Gastroesophageal sphincter (tissue), 4 donors: ENCODE results near the gene SLC25A1. TPM values are rescaled to one million over a fixed set of nuclear protein-coding genes. Genes with fewer than 3 reads are reported as not detected.
"Not testable (repeated sequence)": the region's sequence is repeated elsewhere in the genome, so short reads cannot be mapped to it uniquely, and the experiment has no call there.

Experiments
- ATAC-seq: fragments of 150-250 bp; one replicate; pipeline ENCODE4 v1.9.1; 2016; ENCODE audit warnings: mild to moderate bottlenecking, moderate library complexity
- H3K27ac ChIP-seq, 4 donors: fragments of 200-600 bp; sonication (generic) in 3 of 4; 1 replicate in 3 of 4; 2 replicates in 1 of 4; pipeline ENCODE4 v1.5.1; 2016 to 2019
- H3K27me3 ChIP-seq: fragments of 200-600 bp; sonication (generic); one replicate; pipeline ENCODE4 v1.5.1; 2019
- H3K36me3 ChIP-seq, 2 donors: fragments of 200-600 bp; sonication (generic); one replicate each; pipeline ENCODE4 v1.5.1; 2019; ENCODE audit warnings: control low read depth in 1 of 2
- H3K4me1 ChIP-seq, 3 donors: fragments of 200-600 bp; sonication (generic); 1 replicate in 2 of 3; 2 replicates in 1 of 3; pipeline ENCODE4 v1.5.1; 2016 to 2019; ENCODE audit warnings: control low read depth in 2 of 3
- H3K4me3 ChIP-seq, 2 donors: fragments of 200-600 bp; sonication (generic); one replicate each; pipeline ENCODE4 v1.5.1; 2019; ENCODE audit warnings: mild to moderate bottlenecking in 1 of 2, moderate library complexity in 1 of 2
- H3K9me3 ChIP-seq, 3 donors: fragments of 200-600 bp; sonication (generic); one replicate each; pipeline ENCODE4 v1.5.1; 2017 to 2019; ENCODE audit warnings: control low read depth in 2 of 3
- EP300 ChIP-seq: sonication (generic); formaldehyde crosslinking; IDR thresholded peaks from one replicate; pipeline ENCODE4 v1.6.1; 2017; ENCODE audit warnings: antibody characterized with exemption, mild to moderate bottlenecking
- POLR2A ChIP-seq, 2 donors: fragments of 450-650 bp; IDR thresholded peaks; one replicate each; pipeline ENCODE4 v1.6.1; 2017; ENCODE audit warnings: antibody characterized with exemption in 2 of 2, mild to moderate bottlenecking in 2 of 2, moderate library complexity in 1 of 2
- POLR2AphosphoS5 ChIP-seq: sonication (generic); formaldehyde crosslinking; IDR thresholded peaks from one replicate; pipeline ENCODE4 v1.6.1; 2017; ENCODE audit warnings: antibody characterized with exemption
- WGBS, 2 donors: methylation state at CpG; one replicate each; pipeline ENCODE4 v1.1.5; 2018; ENCODE audit warnings: low coverage in 1 of 2; 5-methylcytosine and 5-hydroxymethylcytosine counted together
- total RNA-seq, 4 donors: library from RNA; depleted of rRNA; stranded (reverse); fragments of >200 nt; gene quantifications; one replicate each; pipeline ENCODE4 v1.1.0, GENCODE V29; 2016
- TF ChIP-seq, protein P1 (sequence below), 4 experiments: fragments of 200-600 bp in 2 of 4; fragments of 450-650 bp in 2 of 4; sonication (generic) in 1 of 4; IDR thresholded peaks; one replicate each; pipeline ENCODE4 v1.5.1; 2017 to 2019; ENCODE audit warnings: antibody characterized with exemption in 4 of 4, mild to moderate bottlenecking in 2 of 4, moderate library complexity in 2 of 4

SLC25A1 gene
- total RNA-seq, 4 donors from 2014 or later = 42.1 to 69.9 (median 51.1) TPM

DNA sequence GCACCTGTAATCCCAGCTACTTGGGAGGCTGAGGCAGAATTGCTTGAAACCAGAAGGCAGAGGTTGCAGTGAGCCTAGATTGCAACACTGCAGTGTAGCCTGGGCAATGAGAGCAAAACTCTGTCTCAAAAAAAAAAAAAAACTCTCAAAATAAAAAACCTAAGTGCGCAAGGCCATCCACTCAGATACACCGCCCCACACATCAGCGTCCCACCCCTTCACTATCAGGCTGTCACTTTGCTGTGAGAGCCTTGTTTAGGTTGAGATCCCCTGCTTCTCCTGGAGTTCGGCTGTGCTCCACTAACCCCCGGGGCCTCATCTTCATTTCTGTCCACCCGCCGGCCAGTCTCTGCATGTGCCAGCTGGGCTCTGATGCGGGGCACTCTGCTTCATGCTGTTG, 12.1 kb downstream of the SLC25A1 start:
- Histone ChIP-seq H3K4me3 (no peak overlapping the region), H3K27ac (no peak overlapping the region), H3K36me3 (no peaks in the 10 kb centered on the region), H3K4me1 (peaks cover 0 to 23% (median 18%) of the 10 kb centered on the region in 3 donors), H3K27me3 (peaks cover 81% of the 10 kb centered on the region), H3K9me3 (peaks cover 0 to 6% (median 0%) of the 10 kb centered on the region in 3 donors)
- no peak for ATAC-seq
- WGBS, 2 donors = 73% methylated on average over 7 of the region's 8 CpGs; no CpG with 5 or more reads in 1 of the 2 donors
- TF ChIP-seq POLR2A (IDR thresholded peaks at IDR 0.05) = no peak
- TF ChIP-seq POLR2AphosphoS5 = no peak
- TF ChIP-seq, protein P1, sequence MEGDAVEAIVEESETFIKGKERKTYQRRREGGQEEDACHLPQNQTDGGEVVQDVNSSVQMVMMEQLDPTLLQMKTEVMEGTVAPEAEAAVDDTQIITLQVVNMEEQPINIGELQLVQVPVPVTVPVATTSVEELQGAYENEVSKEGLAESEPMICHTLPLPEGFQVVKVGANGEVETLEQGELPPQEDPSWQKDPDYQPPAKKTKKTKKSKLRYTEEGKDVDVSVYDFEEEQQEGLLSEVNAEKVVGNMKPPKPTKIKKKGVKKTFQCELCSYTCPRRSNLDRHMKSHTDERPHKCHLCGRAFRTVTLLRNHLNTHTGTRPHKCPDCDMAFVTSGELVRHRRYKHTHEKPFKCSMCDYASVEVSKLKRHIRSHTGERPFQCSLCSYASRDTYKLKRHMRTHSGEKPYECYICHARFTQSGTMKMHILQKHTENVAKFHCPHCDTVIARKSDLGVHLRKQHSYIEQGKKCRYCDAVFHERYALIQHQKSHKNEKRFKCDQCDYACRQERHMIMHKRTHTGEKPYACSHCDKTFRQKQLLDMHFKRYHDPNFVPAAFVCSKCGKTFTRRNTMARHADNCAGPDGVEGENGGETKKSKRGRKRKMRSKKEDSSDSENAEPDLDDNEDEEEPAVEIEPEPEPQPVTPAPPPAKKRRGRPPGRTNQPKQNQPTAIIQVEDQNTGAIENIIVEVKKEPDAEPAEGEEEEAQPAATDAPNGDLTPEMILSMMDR (IDR thresholded peaks at IDR 0.05) = no peak
- TF ChIP-seq EP300 = no peak

DNA sequence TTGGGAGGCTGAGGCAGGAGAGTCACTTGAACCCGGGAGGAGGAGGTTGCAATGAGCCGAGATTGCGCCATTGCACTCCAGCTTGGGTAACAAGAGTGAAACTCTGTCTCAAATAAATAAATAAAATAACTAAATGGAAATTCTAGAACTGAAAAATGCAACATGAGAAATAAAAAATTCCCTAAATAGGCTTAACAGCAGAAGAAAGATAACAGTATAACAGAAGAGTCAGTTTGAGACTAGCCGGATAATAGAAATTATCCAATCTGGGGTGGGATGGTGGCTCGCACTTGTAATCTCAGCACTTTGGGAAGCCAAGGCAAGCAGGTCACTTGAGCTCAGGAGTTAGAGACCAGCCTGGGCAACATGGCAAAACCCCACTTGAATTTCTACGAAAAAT, 14.1 kb downstream of the SLC25A1 start:
- WGBS, 2 donors = 93 to 100% methylated on average over 3 to 6 of the region's 6 CpGs
- H3K9me3 ChIP-seq = peaks cover 0 to 6% (median 0%) of the 10 kb centered on the region in 3 donors
- H3K4me3 ChIP-seq = no peak overlapping the region
- ATAC-seq = no peak
- peaks cover 76% of the 10 kb centered on the region for H3K27me3 ChIP-seq
- no peak overlapping the region for H3K27ac ChIP-seq
- no peaks in the 10 kb centered on the region for H3K36me3 ChIP-seq
- peaks cover 0 to 6% (median 3%) of the 10 kb centered on the region in 3 donors for H3K4me1 ChIP-seq
- no peak for TF ChIP-seq POLR2A (IDR thresholded peaks at IDR 0.05)
- no peak for TF ChIP-seq EP300
- no peak for TF ChIP-seq POLR2AphosphoS5
- TF ChIP-seq, protein P1 (IDR thresholded peaks at IDR 0.05) = no peak

DNA sequence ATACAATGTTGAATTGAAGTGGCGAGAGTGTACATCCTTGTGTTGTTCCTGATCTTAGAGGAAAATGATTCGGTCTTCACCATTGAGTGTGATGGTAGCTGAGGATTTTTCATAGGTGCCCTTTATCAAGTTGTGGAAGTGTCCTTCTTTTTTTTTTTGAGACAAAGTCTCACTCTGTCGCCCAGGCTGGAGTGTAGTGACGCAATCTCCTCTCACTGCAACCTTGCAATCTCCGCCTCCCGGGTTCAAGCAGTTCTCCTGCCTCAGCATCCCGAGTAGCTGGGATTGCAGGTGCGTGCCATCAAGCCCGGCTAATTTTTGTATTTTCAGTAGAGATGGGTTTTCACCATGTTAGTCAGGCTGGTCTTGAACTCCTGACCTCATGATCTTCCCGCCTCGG, 19.9 kb downstream of the SLC25A1 start:
- not testable (repeated sequence) for H3K27ac ChIP-seq, ATAC-seq, H3K4me3 ChIP-seq, H3K36me3 ChIP-seq, H3K4me1 ChIP-seq, H3K9me3 ChIP-seq
- H3K27me3 ChIP-seq = peaks cover 58% of the 10 kb centered on the region
- 69 to 98% methylated on average over 6 to 8 of the region's 11 CpGs for WGBS, 2 donors

DNA sequence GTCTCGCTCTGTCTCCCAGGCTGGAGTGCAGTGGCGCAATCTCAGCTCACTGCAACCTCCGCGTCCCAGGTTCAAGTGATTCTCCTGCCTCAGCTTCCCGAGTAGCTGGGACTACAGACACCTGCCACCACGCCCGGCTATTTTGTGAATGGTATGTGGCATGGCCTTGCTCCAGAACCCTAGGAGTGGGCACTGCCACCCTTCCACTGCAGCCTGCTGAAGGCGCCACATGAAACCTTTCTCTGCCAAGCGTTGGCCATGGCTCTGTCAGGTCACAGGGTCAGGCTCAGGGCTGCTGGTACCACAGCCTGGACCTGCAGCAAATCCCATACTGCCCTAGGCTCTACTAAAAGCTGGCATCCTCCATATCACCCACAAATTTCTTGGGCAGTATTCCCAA, 22.4 kb downstream of the SLC25A1 start:
- H3K4me3 ChIP-seq, H3K4me1 ChIP-seq, H3K36me3 ChIP-seq, ATAC-seq, H3K27ac ChIP-seq, H3K9me3 ChIP-seq: not testable (repeated sequence)
- 94% methylated on average over 4 of the region's 9 CpGs; no CpG with 5 or more reads in 1 of the 2 donors for WGBS, 2 donors
- H3K27me3 ChIP-seq = peaks cover 64% of the 10 kb centered on the region

DNA sequence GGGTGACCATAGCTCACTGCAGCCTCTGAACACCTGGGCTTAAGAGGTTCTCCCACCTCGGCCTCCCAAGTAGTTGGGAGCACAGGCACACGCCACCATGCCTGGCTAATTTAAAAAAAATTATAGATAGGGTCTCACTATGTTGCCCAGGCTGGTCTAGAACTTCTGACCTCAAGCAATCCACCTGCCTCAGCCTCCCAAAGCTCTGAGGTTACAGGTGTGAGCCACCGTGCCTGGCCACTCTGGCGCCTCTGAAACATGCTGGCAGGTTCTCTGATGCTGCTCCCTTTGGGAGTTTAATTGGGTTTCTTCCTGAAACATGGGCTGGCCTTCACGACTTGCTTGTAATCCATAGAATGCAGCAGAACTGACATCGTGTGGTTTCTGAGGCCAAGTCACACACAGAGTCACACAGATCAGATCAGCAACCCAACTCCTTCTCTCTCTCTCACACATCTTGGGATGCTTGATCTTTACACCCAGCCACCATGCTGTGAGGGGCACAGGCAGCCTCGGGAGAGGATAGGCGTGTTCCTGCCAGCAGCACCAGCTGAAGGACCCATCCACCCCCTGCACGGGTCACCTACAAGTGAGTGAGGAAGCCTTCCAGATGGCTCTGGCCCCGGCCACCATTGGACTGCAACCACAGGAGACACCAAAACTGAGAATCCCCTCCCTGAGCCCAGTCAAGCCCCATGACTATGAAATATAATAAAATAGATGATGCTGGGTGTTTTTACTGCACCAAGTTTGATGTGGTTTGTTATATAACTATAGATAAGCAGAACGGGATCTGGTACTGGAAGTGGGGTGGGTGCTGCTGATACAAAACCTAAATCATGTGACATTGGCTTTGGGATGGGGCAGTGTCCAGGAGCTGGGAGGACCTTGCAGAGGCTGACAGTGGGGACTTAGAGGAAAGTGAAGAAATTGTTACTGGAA, 25.3 kb downstream of the SLC25A1 start:
- TF ChIP-seq, protein P1 (IDR thresholded peaks at IDR 0.05) = no peak
- TF ChIP-seq POLR2AphosphoS5 = no peak
- no peak for TF ChIP-seq EP300
- no peak for TF ChIP-seq POLR2A (IDR thresholded peaks at IDR 0.05)
- Histone ChIP-seq H3K4me1 (peaks cover 0 to 20% (median 7%) of the 10 kb centered on the region in 3 donors), H3K4me3 (no peak overlapping the region), H3K36me3 (no peaks in the 10 kb centered on the region), H3K9me3 (peaks cover 0 to 5% (median 0%) of the 10 kb centered on the region in 3 donors), H3K27me3 (peaks cover 89% of the 10 kb centered on the region), H3K27ac (no peak overlapping the region)
- 53 to 60% methylated on average over 2 to 3 of the region's 11 CpGs for WGBS, 2 donors
- ATAC-seq = no peak
